Measurements from ENCODE around the gene GIMAP2.

Gene GIMAP2

DNA sequence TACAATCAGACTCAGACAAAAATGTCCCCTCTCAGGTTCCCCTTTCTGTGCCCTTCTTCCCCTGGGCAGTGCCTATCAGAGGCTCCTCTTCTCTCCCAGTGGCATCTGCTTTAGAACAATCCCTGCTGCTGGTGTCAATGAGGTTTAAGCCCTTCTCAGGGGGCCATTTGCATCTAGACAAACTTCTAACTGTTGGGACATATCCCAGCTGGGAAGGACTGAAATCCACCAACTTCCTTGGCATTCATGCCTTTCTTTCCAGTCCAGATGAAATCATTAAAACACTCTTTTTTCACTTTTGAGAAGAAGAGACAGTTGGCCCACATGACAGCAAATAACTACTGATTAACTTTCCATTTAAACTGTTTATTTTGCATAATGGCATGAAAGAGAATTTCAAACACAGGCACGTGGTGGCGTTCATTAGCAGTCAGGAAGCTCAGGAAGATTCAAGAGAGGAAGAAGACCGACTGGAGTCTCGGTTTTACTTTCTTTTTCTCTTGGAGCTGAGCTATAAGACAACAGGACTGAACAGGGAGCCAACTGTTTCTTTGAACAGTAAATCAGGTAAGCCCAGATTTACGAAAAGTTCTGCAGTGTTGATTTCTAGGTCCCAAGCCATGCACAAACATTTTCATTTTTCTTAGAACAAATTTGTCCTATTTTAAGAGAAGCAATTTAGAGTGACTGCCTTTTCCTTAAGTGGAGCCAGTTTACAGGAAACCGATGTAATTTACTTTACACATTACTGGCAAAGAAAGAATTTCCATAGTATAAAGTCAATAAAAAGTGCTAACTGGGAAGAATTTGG, at the start of gene GIMAP2:
TSS of gene GIMAP2 (plus strand) at position 488 of the 811 bp plus-strand sequence. CDS start 1,354 bp downstream, outside the sequence.
- TF ChIP-seq CREB1 (IDR thresholded peaks at IDR 0.05; ENCODE audit: low read depth), result no peak
- TF ChIP-seq TEAD4 (IDR thresholded peaks at IDR 0.05), result no peak
- TF ChIP-seq, protein P1, sequence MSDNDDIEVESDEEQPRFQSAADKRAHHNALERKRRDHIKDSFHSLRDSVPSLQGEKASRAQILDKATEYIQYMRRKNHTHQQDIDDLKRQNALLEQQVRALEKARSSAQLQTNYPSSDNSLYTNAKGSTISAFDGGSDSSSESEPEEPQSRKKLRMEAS (IDR thresholded peaks at IDR 0.05), result no peak
- TF ChIP-seq, protein P2, sequence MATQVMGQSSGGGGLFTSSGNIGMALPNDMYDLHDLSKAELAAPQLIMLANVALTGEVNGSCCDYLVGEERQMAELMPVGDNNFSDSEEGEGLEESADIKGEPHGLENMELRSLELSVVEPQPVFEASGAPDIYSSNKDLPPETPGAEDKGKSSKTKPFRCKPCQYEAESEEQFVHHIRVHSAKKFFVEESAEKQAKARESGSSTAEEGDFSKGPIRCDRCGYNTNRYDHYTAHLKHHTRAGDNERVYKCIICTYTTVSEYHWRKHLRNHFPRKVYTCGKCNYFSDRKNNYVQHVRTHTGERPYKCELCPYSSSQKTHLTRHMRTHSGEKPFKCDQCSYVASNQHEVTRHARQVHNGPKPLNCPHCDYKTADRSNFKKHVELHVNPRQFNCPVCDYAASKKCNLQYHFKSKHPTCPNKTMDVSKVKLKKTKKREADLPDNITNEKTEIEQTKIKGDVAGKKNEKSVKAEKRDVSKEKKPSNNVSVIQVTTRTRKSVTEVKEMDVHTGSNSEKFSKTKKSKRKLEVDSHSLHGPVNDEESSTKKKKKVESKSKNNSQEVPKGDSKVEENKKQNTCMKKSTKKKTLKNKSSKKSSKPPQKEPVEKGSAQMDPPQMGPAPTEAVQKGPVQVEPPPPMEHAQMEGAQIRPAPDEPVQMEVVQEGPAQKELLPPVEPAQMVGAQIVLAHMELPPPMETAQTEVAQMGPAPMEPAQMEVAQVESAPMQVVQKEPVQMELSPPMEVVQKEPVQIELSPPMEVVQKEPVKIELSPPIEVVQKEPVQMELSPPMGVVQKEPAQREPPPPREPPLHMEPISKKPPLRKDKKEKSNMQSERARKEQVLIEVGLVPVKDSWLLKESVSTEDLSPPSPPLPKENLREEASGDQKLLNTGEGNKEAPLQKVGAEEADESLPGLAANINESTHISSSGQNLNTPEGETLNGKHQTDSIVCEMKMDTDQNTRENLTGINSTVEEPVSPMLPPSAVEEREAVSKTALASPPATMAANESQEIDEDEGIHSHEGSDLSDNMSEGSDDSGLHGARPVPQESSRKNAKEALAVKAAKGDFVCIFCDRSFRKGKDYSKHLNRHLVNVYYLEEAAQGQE (IDR thresholded peaks at IDR 0.05; ENCODE audit: low read depth), result no peak
- TF ChIP-seq, protein P3, sequence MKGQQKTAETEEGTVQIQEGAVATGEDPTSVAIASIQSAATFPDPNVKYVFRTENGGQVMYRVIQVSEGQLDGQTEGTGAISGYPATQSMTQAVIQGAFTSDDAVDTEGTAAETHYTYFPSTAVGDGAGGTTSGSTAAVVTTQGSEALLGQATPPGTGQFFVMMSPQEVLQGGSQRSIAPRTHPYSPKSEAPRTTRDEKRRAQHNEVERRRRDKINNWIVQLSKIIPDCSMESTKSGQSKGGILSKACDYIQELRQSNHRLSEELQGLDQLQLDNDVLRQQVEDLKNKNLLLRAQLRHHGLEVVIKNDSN (IDR thresholded peaks at IDR 0.05), result no peak
- TF ChIP-seq EGR1 (IDR thresholded peaks at IDR 0.05), result no peak

DNA sequence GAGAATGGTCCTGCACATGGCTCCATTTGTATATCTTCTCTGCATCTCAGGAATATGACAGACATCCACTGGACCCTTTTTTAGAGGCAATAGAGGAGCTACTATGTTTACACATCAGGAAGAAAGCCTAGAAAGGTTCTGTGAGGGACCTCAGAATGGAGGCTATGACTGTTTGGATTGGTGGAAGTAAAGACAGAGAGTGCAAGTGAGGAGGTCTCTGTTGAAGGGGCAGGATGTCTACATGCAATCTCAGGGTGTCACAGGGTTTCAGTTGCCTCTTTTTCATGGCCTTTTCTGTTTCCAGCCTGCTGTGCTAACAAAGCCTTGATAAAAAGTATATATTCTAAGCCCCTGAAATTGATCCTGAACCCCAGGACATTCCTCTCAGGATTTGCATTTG, 43.7 kb upstream of the GIMAP2 start:
- TF ChIP-seq YY1 (IDR thresholded peaks at IDR 0.05; ENCODE audit: low read depth) (no peak), TEAD4 (IDR thresholded peaks at IDR 0.05) (no peak), CREB1 (IDR thresholded peaks at IDR 0.05; ENCODE audit: low read depth) (no peak), TAF1 (IDR thresholded peaks at IDR 0.05; ENCODE audit: low read depth) (no peak), TCF12 (IDR thresholded peaks at IDR 0.05; ENCODE audit: low read depth) (no peak), RAD21 (IDR thresholded peaks at IDR 0.05; ENCODE audit: low read depth) (no peak), NFIC (IDR thresholded peaks at IDR 0.05) (no peak)
- TF ChIP-seq, protein P2 (IDR thresholded peaks at IDR 0.05; ENCODE audit: low read depth), result no peak

DNA sequence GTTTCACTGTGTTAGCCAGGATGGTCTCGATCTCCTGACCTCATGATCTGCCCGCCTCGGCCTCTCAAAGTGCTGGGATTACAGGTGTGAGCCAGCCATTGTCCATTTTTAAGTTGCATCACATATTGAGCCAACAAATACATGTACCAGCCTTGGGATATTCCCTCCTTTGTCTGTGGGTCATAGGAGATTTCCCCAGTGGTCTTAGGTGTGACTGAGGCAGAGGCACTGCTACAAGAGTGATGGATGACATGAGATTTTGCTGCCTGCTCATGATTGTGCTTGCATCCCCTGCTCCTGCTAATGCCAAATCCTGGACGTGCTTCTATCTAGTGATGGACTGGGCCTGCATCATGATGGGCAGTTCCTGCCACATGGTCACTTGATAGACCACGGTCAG, 42.6 kb upstream of the GIMAP2 start:
- TF ChIP-seq, protein P3 (IDR thresholded peaks at IDR 0.05), result no peak
- TF ChIP-seq TEAD4 (IDR thresholded peaks at IDR 0.05), result no peak
- no peak for TF ChIP-seq EP300 (IDR thresholded peaks at IDR 0.05; ENCODE audit: borderline replicate concordance)
- TF ChIP-seq, protein P2 (IDR thresholded peaks at IDR 0.05; ENCODE audit: low read depth), result no peak
- TF ChIP-seq, protein P1 (IDR thresholded peaks at IDR 0.05), result no peak
- no peak for TF ChIP-seq TAF1 (IDR thresholded peaks at IDR 0.05; ENCODE audit: low read depth)
- TF ChIP-seq ZBTB7A (IDR thresholded peaks at IDR 0.05; ENCODE audit: low read depth), result no peak
- no peak for TF ChIP-seq NFIC (IDR thresholded peaks at IDR 0.05)
- no peak for TF ChIP-seq EGR1 (IDR thresholded peaks at IDR 0.05)
- no peak for TF ChIP-seq CEBPB (IDR thresholded peaks at IDR 0.05)
- TF ChIP-seq FOXM1 (IDR thresholded peaks at IDR 0.05; ENCODE audit: borderline replicate concordance, low read depth), result no peak
- no peak for TF ChIP-seq YY1 (IDR thresholded peaks at IDR 0.05; ENCODE audit: low read depth)
- no peak for TF ChIP-seq CREB1 (IDR thresholded peaks at IDR 0.05; ENCODE audit: low read depth)
- TF ChIP-seq TCF12 (IDR thresholded peaks at IDR 0.05; ENCODE audit: low read depth), result no peak
- no peak for TF ChIP-seq RAD21 (IDR thresholded peaks at IDR 0.05; ENCODE audit: low read depth)

DNA sequence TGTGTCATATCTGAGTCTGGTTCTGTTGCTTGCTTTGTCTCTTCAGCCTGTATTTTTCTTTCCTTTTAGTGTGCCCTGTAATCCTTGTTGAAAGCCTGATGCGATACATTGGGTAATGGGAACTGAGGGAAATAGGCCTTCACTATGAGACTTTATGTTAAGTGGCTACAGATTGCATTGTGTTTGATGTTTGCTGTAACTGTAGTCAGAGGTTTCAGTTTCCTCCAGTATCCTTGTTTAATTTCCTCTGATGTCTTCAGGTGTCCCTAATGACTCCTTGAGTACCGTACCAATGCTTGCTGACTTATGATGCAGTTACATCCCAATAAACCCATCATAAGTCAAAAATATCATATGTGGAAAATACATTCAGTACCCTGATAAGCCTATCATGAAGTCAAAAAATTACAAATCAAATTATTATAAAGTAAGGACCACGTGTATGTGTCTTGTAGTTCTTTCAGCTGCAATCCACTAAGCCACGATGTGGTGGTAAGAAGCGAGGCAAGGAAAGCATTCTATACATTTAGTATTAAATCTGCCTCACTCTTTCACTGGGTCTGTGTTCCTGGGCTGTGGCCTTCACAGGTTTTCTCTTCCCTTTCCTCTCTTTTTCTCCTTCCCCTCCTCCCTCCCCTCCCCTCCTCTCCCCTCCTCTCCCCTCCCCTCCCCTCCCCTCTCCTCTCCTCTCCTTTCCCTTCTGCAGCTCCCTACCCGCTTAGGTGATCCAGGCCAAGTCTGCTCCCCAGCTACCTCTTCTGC, 40.1 kb upstream of the GIMAP2 start:
- no peak for TF ChIP-seq TCF12 (IDR thresholded peaks at IDR 0.05; ENCODE audit: low read depth)
